GM12872 (cell line): ENCODE measurements around the gene ATG9A.

ENCODE experiments used
- TF ChIP-seq, protein P1 (sequence below): IDR thresholded peaks from 3 replicates; pipeline ENCODE4 v1.5.1; 2011; ENCODE audit warnings: low read depth, mild to moderate bottlenecking, low read length, moderate library complexity; ENCODE audit not compliant: insufficient read depth

The ATG9A gene

DNA sequence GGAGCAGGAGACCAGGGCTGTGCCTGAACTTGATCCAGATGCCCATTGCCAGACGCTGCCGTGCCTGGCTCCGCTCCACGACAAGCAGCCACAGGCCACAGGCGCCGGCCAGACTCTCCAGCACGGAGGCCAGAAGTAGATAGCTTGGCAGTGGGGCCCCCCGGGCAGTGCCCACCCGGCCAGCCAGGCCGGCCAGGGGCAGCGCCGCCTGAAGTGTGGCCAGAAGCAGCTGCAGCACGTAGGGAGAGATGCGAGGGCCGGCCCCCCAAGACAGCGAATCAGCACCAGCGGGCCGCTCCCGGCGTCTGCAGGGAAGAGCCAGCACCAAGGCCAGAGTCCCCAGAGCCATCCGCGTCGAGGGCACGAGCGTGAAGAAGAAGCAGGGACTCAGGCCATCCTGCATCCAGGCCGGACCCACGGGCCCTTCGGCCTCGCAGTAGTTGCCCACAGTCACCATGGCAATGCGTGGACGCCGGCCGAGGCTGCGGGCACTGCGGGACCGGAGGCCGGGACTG is 11.2 kb downstream of the ATG9A start:
- TF ChIP-seq, protein P1, sequence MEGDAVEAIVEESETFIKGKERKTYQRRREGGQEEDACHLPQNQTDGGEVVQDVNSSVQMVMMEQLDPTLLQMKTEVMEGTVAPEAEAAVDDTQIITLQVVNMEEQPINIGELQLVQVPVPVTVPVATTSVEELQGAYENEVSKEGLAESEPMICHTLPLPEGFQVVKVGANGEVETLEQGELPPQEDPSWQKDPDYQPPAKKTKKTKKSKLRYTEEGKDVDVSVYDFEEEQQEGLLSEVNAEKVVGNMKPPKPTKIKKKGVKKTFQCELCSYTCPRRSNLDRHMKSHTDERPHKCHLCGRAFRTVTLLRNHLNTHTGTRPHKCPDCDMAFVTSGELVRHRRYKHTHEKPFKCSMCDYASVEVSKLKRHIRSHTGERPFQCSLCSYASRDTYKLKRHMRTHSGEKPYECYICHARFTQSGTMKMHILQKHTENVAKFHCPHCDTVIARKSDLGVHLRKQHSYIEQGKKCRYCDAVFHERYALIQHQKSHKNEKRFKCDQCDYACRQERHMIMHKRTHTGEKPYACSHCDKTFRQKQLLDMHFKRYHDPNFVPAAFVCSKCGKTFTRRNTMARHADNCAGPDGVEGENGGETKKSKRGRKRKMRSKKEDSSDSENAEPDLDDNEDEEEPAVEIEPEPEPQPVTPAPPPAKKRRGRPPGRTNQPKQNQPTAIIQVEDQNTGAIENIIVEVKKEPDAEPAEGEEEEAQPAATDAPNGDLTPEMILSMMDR = no peak

DNA sequence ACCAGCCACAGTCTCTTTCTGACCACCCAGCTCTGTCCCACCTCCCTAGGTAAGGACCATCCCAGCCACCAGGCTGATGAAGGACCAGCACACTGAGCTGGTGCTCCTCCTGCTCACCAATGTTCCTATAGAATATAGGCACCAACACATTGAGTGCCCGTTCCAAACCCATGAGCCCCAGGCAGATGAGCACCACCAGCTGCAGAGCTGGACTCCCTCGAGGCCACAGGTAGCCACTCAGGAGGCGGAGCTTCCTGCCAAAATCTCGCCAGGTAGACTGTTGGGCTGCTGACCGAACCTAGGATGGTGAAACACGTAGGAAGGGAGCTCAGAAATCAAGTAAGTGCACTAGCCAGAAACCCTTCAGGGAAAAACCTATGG is 12.9 kb downstream of the ATG9A start:
- TF ChIP-seq, protein P1 = no peak

DNA sequence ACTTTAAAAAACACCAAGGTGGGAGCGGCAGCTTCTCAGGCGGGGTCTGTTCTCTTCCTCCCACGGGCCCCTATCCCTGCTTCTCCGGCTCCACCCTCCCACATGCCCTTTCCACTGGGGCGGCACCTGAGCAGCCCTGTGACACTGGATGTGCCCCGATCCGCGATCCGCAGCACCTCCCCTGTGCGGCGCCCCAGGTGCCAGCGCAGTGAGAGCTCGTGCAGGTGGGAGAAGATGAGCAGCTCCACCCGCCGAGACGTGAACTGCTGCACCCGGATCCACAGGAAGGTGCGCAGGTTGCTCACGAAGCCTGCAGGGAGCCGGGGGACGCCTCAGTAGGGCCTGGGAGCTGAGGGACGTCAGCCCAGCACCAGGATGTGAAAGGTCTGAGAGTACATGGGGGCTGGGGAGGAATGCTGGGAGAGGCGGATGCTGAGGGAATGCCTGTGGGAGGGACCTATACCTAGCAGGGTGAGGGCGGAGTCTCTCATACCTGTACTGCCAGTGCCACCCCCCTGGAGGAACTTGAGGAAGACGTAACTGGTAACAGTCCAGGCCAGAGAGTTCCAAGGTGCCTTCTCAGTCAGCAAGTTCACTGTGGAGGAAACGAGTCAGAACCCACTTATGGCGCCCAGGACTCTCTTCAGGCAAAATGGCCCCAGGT is 13.4 kb downstream of the ATG9A start:
- TF ChIP-seq, protein P1 = no peak

DNA sequence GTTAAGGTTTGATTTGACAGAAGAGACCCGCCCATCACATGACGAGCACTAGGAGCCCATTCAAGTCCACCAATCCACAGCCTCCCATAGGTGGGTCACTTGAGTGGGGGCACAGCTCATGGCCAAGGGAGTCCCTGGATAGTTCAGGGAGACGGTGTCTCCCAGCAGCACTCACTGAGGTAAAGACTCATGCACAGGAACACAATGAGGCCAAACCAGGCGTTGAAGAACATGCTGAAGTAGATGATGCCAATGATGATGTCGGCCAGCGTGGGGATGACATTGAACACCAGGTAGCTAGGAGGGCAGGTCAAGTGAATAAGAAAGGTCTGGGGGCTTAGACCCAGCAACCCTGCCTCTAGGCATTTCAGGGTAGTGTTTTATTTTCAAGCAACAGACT is 14.7 kb downstream of the ATG9A start:
- TF ChIP-seq, protein P1 = no peak

DNA sequence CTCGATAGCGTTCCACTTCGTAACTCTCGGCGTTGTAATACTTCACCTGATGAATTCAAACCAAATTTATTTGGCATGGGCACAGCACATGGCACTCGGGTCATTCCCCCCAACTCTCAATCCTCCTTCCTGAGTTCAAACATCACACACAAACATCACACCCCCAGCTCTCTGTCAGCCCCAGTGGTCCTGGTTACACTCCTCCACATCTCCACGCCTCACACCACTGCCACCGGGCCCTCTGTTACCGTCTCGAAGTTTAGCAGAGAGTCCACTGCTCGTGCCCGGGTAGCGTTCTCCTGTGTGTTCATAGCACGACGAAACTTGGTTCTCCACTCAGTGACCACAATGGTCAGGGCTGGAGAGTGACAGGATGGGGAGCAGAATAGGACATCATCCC is 15.3 kb downstream of the ATG9A start:
- TF ChIP-seq, protein P1 = no peak

DNA sequence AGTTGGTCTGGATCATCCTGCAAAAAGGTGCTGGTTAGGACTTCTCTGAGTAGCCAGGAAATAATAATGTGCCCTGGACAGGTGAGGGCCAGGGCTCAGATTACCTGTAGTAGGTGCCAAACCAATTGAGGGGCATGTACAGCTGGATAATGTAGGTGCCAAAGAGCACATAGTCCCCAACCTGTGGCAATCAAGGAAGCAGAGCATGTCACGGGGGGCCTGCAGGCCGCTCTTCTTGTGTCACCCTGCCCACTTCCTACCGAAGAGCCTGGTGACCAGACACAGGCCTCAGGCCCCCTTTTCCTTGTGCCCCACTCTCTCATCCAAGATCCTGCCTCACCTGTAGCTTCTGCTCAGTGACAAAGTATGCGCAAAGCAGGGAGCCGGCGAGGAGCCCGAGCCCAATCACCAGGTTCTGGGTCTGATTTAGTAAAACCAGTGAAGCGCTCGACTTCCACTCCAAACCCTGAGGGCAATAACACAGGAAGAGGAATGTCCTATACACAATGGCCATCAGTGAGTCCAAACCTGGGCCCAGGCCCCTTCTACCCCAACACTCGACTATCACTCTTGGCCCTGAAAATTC is 15.9 kb downstream of the ATG9A start:
- TF ChIP-seq, protein P1 = no peak

DNA sequence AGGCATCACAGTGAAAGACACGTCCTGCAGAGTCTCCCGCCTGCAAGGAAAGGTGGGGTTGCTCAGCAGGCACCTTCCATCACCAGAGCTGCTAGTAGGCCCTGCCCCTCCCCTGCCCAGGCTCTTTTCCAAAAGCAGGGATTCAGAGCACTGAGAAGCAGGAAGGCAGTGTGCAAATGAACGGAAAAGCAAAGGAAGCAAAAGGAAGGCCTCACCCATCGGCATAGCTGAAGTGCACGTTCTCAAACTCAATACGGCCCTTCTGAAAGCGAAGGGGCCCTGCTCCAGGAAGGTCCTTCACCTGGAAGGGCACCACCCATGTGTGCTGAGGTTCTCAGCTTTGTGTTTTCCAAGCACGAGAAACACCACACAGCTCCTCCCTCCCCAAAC is 16.4 kb downstream of the ATG9A start:
- TF ChIP-seq, protein P1 = no peak
